Measurements from ENCODE around the gene UQCR11. TPM values are rescaled to one million over a fixed set of nuclear protein-coding genes. Genes with fewer than 3 reads are reported as not detected.
A peak's percentile ranks its signal among the peaks of the same experiment; 100 is the strongest.

Gene UQCR11
- total RNA-seq, 1 donor from 2014 or later, result 149 TPM

DNA sequence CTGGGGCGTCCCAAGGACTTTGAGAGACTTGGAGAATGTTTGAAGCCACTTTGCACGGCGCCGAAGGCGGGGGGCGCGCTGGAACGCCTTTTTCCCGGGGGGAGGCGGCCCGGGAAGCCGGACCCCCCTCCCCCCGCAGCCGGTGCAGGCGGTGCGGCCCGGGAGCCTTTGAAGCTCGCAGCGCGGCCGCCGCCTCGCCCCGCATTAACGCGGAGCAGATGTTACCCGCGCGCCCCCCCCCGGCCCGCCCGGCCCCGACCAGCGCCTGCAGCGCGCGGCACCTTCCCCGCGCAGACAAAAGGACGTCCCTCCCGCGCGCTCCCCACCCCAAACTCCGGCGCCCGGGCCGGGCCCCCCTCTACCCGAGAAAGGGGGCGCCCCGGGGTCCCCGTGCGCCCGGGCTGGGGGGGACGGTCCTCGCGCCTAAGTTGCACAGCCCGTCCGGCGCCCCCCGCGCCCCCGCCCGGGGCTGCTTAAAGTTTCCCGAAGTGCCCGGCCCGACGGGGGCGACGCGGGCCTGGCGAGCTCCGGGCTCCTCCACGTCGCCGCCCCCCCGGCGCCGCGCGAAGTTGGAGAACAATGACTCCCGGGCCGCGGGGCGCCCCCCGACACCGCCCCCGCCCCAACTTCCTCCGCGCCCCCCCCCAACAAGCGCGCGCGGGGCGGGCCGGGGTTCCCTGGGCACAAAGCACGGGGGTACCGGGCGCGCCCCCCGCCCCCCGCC lies 46.5 kb upstream of the UQCR11 start:
- TF ChIP-seq, protein P1, sequence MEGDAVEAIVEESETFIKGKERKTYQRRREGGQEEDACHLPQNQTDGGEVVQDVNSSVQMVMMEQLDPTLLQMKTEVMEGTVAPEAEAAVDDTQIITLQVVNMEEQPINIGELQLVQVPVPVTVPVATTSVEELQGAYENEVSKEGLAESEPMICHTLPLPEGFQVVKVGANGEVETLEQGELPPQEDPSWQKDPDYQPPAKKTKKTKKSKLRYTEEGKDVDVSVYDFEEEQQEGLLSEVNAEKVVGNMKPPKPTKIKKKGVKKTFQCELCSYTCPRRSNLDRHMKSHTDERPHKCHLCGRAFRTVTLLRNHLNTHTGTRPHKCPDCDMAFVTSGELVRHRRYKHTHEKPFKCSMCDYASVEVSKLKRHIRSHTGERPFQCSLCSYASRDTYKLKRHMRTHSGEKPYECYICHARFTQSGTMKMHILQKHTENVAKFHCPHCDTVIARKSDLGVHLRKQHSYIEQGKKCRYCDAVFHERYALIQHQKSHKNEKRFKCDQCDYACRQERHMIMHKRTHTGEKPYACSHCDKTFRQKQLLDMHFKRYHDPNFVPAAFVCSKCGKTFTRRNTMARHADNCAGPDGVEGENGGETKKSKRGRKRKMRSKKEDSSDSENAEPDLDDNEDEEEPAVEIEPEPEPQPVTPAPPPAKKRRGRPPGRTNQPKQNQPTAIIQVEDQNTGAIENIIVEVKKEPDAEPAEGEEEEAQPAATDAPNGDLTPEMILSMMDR (conservative IDR thresholded peaks at IDR 0.05), result no peak
- H3K9me3 Mint-ChIP-seq, result no peaks in the 10 kb centered on the region
- H3K27ac Mint-ChIP-seq (ENCODE audit: unreplicated experiment), result peak overlapping the region; percentile 99
- peaks cover 2% of the 10 kb centered on the region for H3K36me3 Mint-ChIP-seq (ENCODE audit: low read depth)
- no peak for DNase-seq (ENCODE audit: low read depth, low spot score)
- H3K4me3 Mint-ChIP-seq, result peak overlapping the region; percentile 99
- H3K4me1 Mint-ChIP-seq, result peaks cover 11% of the 10 kb centered on the region
- peaks cover 13% of the 10 kb centered on the region for H3K27me3 Mint-ChIP-seq (ENCODE audit: low read depth)

DNA sequence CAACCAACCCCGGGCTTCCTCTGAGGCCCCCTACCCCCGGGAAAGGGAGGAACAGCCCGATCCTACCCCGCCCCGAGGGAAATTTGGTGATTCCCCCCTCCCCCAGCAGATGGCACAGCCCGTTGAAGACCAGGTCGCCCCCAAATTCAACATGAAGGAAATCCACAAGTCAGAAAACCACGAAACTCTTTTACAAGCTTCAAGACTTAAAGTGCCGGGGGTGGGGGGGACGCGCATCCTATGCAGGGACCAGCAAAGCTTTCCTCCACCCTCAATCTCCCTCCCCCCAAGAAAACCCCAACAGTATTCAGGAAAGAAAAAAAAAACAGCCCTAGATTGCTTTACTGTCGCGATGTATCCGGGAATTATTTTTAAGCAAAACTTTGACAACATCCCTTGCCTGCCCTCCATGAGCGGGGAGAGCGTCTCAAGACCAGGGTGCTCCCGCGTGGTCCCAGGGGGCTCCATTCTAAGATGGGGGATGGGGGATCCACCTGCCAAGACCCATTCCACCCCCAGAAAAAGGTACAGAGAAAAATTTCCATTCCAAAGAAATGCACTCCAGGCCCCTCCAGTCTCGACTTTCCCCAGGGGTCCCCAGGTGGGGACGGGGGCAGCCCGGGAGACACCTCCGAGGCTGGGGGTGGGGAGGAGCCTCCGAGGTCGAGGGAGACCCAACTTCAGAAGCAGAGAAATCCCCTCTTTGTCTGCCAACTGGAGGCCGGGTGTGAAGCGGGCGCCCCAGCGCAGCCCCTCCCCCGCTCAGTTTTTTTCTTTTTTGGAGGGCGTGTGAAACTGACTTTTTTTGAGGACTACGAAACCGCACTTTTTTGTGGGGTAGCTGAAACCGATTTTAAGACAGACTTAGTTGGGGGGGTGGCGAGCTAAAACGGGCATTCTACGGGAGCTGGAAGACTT lies 45.6 kb upstream of the UQCR11 start:
- Mint-ChIP-seq H3K36me3 (ENCODE audit: low read depth) (peaks cover 2% of the 10 kb centered on the region), H3K9me3 (no peaks in the 10 kb centered on the region)

DNA sequence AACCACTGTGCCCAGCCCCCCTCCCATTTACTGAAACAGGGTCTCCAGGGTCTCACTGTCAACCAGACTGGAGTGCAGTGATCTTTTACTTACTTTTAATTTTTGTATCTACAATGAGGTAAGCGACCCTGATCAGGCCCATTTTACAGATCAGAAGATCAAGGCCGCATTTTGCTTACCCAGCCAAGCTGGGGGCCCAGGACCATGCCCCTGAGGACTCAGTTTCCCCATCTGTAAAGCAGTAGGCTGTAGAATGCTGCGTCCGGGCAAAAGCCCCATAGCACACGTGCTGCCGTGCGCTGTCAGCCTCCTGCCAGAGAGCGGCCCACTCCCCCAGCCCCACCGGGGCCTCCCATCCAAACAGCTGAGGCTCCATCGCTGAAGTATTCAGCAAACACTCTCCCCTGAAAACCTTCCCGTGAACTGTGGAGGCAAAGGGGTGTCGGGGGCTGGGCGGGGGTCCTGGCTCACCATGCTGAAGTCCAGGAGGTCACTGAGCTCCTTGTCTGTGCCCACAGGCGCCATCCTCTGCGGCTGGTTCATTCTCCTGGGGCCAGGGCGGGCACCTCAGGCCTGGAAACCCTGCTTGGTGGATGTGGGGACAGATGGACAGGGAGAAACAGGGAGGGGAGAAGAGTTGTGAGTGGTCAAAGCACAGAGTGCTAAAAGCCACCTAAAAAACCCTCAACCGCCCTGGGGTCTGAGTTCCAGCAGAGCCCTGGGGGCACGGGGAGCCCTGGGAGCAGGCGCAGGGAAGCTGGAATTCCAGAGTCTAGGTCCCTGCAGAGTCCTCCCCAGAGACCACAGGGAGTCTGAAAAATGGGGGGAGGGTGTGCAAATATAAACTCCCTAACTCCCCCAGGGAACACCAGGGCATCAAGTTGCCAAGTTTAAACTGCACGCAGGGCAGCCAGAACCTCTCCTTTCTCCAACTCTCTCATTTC lies 44.7 kb upstream of the UQCR11 start:
- peaks cover 13% of the 10 kb centered on the region for H3K27me3 Mint-ChIP-seq (ENCODE audit: low read depth)
- peak overlapping the region; percentile 99 for H3K4me3 Mint-ChIP-seq
- H3K9me3 Mint-ChIP-seq, result no peaks in the 10 kb centered on the region
- TF ChIP-seq, protein P1 (conservative IDR thresholded peaks at IDR 0.05), result no peak
- H3K36me3 Mint-ChIP-seq (ENCODE audit: low read depth), result peaks cover 2% of the 10 kb centered on the region
- DNase-seq (ENCODE audit: low read depth, low spot score), result no peak
- H3K4me1 Mint-ChIP-seq, result peaks cover 11% of the 10 kb centered on the region
- peak overlapping the region; percentile 99 for H3K27ac Mint-ChIP-seq (ENCODE audit: unreplicated experiment)

More for the DNA sequence above, 45.6 kb upstream of the UQCR11 start:
- peak overlapping the region; percentile 99 for H3K4me3 Mint-ChIP-seq
- peaks cover 11% of the 10 kb centered on the region for H3K4me1 Mint-ChIP-seq
- TF ChIP-seq, protein P1 (conservative IDR thresholded peaks at IDR 0.05), result peak; percentile 18
- H3K27me3 Mint-ChIP-seq (ENCODE audit: low read depth), result peaks cover 13% of the 10 kb centered on the region
- peak overlapping the region; percentile 99 for H3K27ac Mint-ChIP-seq (ENCODE audit: unreplicated experiment)
- DNase-seq (ENCODE audit: low read depth, low spot score), result peak; percentile 49

DNA sequence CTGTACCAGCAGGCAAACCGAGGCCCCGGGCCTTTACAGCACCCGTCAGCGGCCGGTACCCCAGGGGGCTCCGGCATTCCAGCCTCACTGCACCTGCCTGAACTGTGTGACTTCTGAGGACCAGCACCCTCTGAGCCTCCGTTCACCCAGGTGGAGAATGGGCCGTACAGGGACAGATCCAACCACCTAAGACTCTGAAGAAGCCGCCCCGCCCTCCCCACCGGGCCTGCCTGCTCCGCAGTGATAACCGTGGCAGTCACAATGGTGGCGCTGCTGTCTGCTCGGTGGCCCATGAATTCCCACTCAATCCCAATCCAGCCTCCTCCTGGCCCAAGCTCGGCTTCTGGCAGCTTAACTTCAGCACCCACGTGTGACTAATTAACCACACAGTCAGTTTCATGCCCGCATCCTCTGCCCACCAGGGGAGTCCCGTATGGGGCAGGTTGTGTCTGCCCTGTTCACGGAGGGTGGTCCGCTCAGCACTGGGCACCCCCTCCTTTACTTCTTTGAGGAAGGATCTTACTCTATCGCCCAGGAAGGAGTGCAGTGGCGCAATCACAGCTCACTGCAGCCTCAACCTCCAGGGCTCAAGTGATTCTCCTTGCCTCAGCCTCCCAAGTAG lies 43.8 kb upstream of the UQCR11 start:
- Mint-ChIP-seq H3K4me1 (peaks cover 11% of the 10 kb centered on the region), H3K36me3 (ENCODE audit: low read depth) (peaks cover 2% of the 10 kb centered on the region), H3K27me3 (ENCODE audit: low read depth) (peaks cover 13% of the 10 kb centered on the region), H3K27ac (ENCODE audit: unreplicated experiment) (no peak overlapping the region), H3K9me3 (no peaks in the 10 kb centered on the region), H3K4me3 (peak overlapping the region; percentile 67)
- TF ChIP-seq, protein P1 (conservative IDR thresholded peaks at IDR 0.05), result no peak
- DNase-seq (ENCODE audit: low read depth, low spot score), result no peak

All from neural crest cell (in vitro differentiated cells).